ENCODE measurements around the gene AIFM1.

- TF ChIP-seq CTCF (IDR thresholded peaks at IDR 0.05) = no peak
- no peak for TF ChIP-seq EP300 (IDR thresholded peaks at IDR 0.05)
Observed at GRCh38 chrX:130211415-130212186, 46.0 kb upstream of the AIFM1 start.
